CD8-positive, alpha-beta memory T cell (primary cell): ENCODE measurements around the gene PTPN9. TPM values are rescaled to one million over a fixed set of nuclear protein-coding genes. Genes with fewer than 3 reads are reported as not detected.
"Not testable (repeated sequence)": the region's sequence is repeated elsewhere in the genome, so short reads cannot be mapped to it uniquely, and the experiment has no call there.

Experiments used
- CTCF ChIA-PET: fragments of 350-600 bp; sonication (Branson Sonifier 250); formaldehyde crosslinking; loops from one replicate; lab custom pipeline; 2021; ENCODE audit warnings: antibody characterized with exemption; lab: Charles Lee
- POLR2A ChIA-PET: fragments of 350-600 bp; sonication (Branson Sonifier 250); formaldehyde crosslinking; loops from one replicate; lab custom pipeline; 2021; ENCODE audit warnings: antibody characterized with exemption; lab: Charles Lee
- DNase-seq, 5 donors: peaks; one replicate each; pipeline versions ENCODE4 v3.0.0 to v3.0.0-alpha.2; 2020 to 2022; ENCODE audit warnings: mixed read lengths in 1 of 5
- H3K27ac ChIP-seq: one replicate; pipeline ENCODE4 v1.7.0; 2013; ENCODE audit warnings: low read depth, mild to moderate bottlenecking, low read length, moderate library complexity
- H3K27me3 ChIP-seq: 2 replicates; pipeline ENCODE4 v1.7.0; 2013; ENCODE audit warnings: low read length, mild to moderate bottlenecking; ENCODE audit not compliant: insufficient read depth, poor library complexity, severe bottlenecking
- H3K36me3 ChIP-seq: 2 replicates; pipeline ENCODE4 v1.7.0; 2013; ENCODE audit warnings: mild to moderate bottlenecking, low read length, moderate library complexity; ENCODE audit not compliant: insufficient read depth
- H3K4me1 ChIP-seq: 2 replicates; pipeline ENCODE4 v1.7.0; 2013; ENCODE audit warnings: mild to moderate bottlenecking, low read length, moderate library complexity; ENCODE audit not compliant: insufficient read depth
- H3K4me3 ChIP-seq: 2 replicates; pipeline ENCODE4 v1.7.0; 2013; ENCODE audit warnings: mild to moderate bottlenecking, low read length
- H3K9me3 ChIP-seq: 2 replicates; pipeline ENCODE4 v1.7.0; 2013; ENCODE audit warnings: mild to moderate bottlenecking, low read length
- H3K27ac Mint-ChIP-seq, 8 donors: one replicate each; pipeline ENCODE4 v1.8.0; 2020 to 2021; ENCODE audit warnings: mixed read lengths in 8 of 8, mild to moderate bottlenecking in 6 of 8, inconsistent platforms in 3 of 8, moderate library complexity in 3 of 8
- H3K27me3 Mint-ChIP-seq, 2 donors: one replicate each; pipeline ENCODE4 v1.8.0; 2020 to 2021; ENCODE audit warnings: mixed read lengths in 2 of 2, mild to moderate bottlenecking in 1 of 2, moderate library complexity in 1 of 2
- H3K36me3 Mint-ChIP-seq, 3 donors: one replicate each; pipeline ENCODE4 v1.8.0; 2020 to 2021; ENCODE audit warnings: mixed read lengths in 3 of 3, inconsistent platforms in 1 of 3, mild to moderate bottlenecking in 1 of 3
- H3K4me1 Mint-ChIP-seq, 3 donors: one replicate each; pipeline ENCODE4 v1.8.0; 2020 to 2021; ENCODE audit warnings: mixed read lengths in 3 of 3, inconsistent platforms in 1 of 3, mild to moderate bottlenecking in 1 of 3
- H3K4me3 Mint-ChIP-seq, 7 donors: one replicate each; pipeline ENCODE4 v1.8.0; 2020 to 2021; ENCODE audit warnings: mixed read lengths in 7 of 7, mild to moderate bottlenecking in 6 of 7, moderate library complexity in 4 of 7, inconsistent platforms in 2 of 7
- H3K9me3 Mint-ChIP-seq, 5 donors: one replicate each; pipeline ENCODE4 v1.8.0; 2020 to 2022; ENCODE audit warnings: mixed read lengths in 5 of 5, mild to moderate bottlenecking in 3 of 5, moderate library complexity in 2 of 5, inconsistent platforms in 1 of 5
- polyA plus RNA-seq: library from polyadenylated mRNA; unstranded; fragments of 300-500 nt; fragmentation: Illumina TruSeq; gene quantifications from one replicate; pipeline ENCODE4 v1.2.3, GENCODE V29; 2021
- total RNA-seq, 2 experiments: library from RNA; stranded (reverse); gene quantifications; one replicate each; pipeline ENCODE4 v1.2.3, GENCODE V29; 2021

Gene PTPN9
- total and polyA plus RNA-seq, 3 experiments from 2014 or later, result 22.0 to 34.1 (median 22.3) TPM

DNA sequence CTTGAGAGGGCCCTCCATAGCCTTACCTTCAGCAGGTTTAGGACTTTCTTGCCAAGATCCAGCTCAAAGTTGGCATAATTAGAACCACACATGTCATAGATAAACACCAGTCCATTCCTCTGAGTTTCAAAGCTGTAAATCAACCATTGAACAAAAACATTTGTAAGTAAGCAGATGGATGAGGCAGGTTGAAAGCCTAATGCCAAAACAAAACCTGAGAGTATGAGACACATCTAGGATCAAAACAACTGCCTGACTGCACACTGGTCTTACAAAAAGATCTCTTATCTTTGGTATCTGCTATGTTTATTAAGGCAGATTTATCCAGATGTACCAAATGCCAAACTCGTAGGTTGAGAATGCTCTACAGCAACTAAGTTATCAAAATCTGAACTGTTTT lies 61.9 kb downstream of the PTPN9 start:
- H3K27me3 ChIP-seq, result no peaks in the 10 kb centered on the region
- Mint-ChIP-seq H3K27ac (peak overlapping the region in 1 of 8 donors; percentile 3), H3K27me3 (no peaks in the 10 kb centered on the region), H3K4me3 (no peak overlapping the region), H3K4me1 (no peaks in the 10 kb centered on the region), H3K36me3 (peaks cover 5 to 60% (median 25%) of the 10 kb centered on the region in 3 donors), H3K9me3 (no peaks in the 10 kb centered on the region)
- ChIA-PET POLR2A (no interaction called here), CTCF (no interaction called here)
- peaks cover 22% of the 10 kb centered on the region for H3K36me3 ChIP-seq
- no peak for DNase-seq
- H3K27ac ChIP-seq, result no peak overlapping the region
- H3K4me1 ChIP-seq, result no peaks in the 10 kb centered on the region
- H3K4me3 ChIP-seq, result no peak overlapping the region
- no peaks in the 10 kb centered on the region for H3K9me3 ChIP-seq

- Histone ChIP-seq H3K27ac (no peak overlapping the region), H3K4me3 (no peak overlapping the region), H3K9me3 (no peaks in the 10 kb centered on the region), H3K36me3 (peaks cover 11% of the 10 kb centered on the region), H3K27me3 (no peaks in the 10 kb centered on the region), H3K4me1 (no peaks in the 10 kb centered on the region)
- Mint-ChIP-seq H3K9me3 (no peaks in the 10 kb centered on the region), H3K27me3 (peaks cover 0 to 1% of the 10 kb centered on the region in 2 donors), H3K27ac (peak overlapping the region in 2 of 8 donors; percentile 17 to 30), H3K4me1 (peaks cover 0 to 4% (median 0%) of the 10 kb centered on the region in 3 donors), H3K36me3 (peaks cover 4 to 40% (median 11%) of the 10 kb centered on the region in 3 donors), H3K4me3 (no peak overlapping the region)
- POLR2A ChIA-PET, result interaction anchor here (0.6 to 1.3 kb wide), 3 partner anchors 129 to 132 kb away, joined by 3 to 6 read pairs (median 3); partner anchors contain the start of gene IMP3
- DNase-seq, result peak in 2 of 5 donors; percentile 22 to 45
- CTCF ChIA-PET, result interaction anchor here (0.6 to 3.2 kb wide), 12 partner anchors 13 to 174 kb away, joined by 3 to 18 read pairs (median 4); partner anchors contain the start of genes IMP3, SNUPN and SNX33
These were observed 70.1 kb downstream of the PTPN9 start for GRCh38 chr15:75508840-75509532.

- H3K36me3 Mint-ChIP-seq, result peaks cover 4 to 47% (median 17%) of the 10 kb centered on the region in 3 donors
- no peaks in the 10 kb centered on the region for H3K9me3 ChIP-seq
- no peak overlapping the region for H3K4me3 ChIP-seq
- peaks cover 0 to 1% of the 10 kb centered on the region in 2 donors for H3K27me3 Mint-ChIP-seq
- ChIA-PET CTCF (no interaction called here), POLR2A (no interaction called here)
- H3K27me3 ChIP-seq, result no peaks in the 10 kb centered on the region
- H3K27ac ChIP-seq, result no peak overlapping the region
- no peak overlapping the region for H3K27ac Mint-ChIP-seq
- H3K4me1 Mint-ChIP-seq, result peaks cover 0 to 2% (median 0%) of the 10 kb centered on the region in 3 donors
- no peaks in the 10 kb centered on the region for H3K4me1 ChIP-seq
- H3K9me3 Mint-ChIP-seq, result no peaks in the 10 kb centered on the region
- H3K36me3 ChIP-seq, result peaks cover 5% of the 10 kb centered on the region
- DNase-seq, result no peak
- H3K4me3 Mint-ChIP-seq, result no peak overlapping the region
These were observed 76.8 kb downstream of the PTPN9 start for GRCh38 chr15:75502360-75502759.

- H3K27me3 ChIP-seq, result no peaks in the 10 kb centered on the region
- H3K36me3 ChIP-seq, result peaks cover 7% of the 10 kb centered on the region
- H3K36me3 Mint-ChIP-seq, result peaks cover 7 to 41% (median 9%) of the 10 kb centered on the region in 3 donors
- H3K4me3 ChIP-seq, result no peak overlapping the region
- H3K27me3 Mint-ChIP-seq, result no peaks in the 10 kb centered on the region
- no peak for DNase-seq
- ChIA-PET CTCF (no interaction called here), POLR2A (no interaction called here)
- H3K9me3 Mint-ChIP-seq, result no peaks in the 10 kb centered on the region
- H3K27ac ChIP-seq, result no peak overlapping the region
- H3K9me3 ChIP-seq, result no peaks in the 10 kb centered on the region
- no peaks in the 10 kb centered on the region for H3K4me1 ChIP-seq
- H3K4me1 Mint-ChIP-seq, result no peaks in the 10 kb centered on the region
- H3K4me3 Mint-ChIP-seq, result no peak overlapping the region
- no peak overlapping the region for H3K27ac Mint-ChIP-seq
These were observed 85.4 kb downstream of the PTPN9 start for GRCh38 chr15:75493732-75494131.

DNA sequence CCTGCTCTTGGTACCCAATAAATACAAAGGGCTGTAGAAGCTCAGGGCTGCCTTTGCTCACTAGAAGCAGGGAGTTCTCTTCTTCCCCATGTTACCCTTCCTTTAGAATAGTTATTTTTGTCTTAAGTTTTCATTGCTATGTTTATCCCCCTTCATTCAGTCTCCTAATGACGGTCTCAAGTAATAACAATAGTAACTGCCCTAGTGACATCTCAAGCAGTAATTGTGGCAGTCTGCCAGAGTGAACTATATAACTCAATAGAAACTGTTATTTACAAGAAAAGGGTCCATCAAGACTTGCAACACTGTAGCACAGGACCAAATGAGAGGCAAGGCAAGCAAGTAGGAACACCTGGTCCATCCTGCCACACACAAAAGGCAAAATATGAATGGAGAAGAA lies 95.2 kb downstream of the PTPN9 start:
- H3K27ac Mint-ChIP-seq, result peak overlapping the region in 5 of 8 donors; percentile 14 to 67 (median 39)
- Histone ChIP-seq H3K27me3 (no peaks in the 10 kb centered on the region), H3K4me3 (no peak overlapping the region), H3K36me3 (peaks cover 9% of the 10 kb centered on the region), H3K9me3 (no peaks in the 10 kb centered on the region), H3K4me1 (no peaks in the 10 kb centered on the region), H3K27ac (no peak overlapping the region)
- H3K4me1 Mint-ChIP-seq, result peaks cover 6 to 10% (median 7%) of the 10 kb centered on the region in 3 donors
- H3K4me3 Mint-ChIP-seq, result no peak overlapping the region
- ChIA-PET POLR2A (no interaction called here), CTCF (no interaction called here)
- H3K27me3 Mint-ChIP-seq, result no peaks in the 10 kb centered on the region
- no peak for DNase-seq
- peaks cover 4 to 41% (median 8%) of the 10 kb centered on the region in 3 donors for H3K36me3 Mint-ChIP-seq
- H3K9me3 Mint-ChIP-seq, result no peaks in the 10 kb centered on the region

DNA sequence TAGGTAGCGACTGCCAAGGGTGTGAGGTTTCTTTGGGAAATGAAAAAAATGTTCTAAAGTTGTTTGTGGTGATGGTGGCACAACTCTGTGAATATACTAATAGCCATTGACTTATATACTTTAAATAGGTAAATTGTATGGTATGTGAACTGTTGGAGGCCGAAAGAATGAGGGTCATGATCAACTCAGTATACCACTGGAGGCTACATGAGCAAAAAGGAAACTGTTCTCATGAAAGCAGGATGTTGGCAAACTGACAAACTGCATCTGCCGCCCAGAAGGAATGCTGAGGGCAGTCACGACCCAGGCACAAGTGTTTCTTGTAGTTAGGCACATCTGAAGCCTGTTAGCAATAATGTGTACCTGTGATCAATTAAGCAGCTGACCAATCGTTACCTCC lies 95.6 kb downstream of the PTPN9 start:
- H3K27me3 ChIP-seq, H3K27me3 Mint-ChIP-seq, H3K4me1 ChIP-seq, H3K9me3 ChIP-seq, H3K9me3 Mint-ChIP-seq, H3K4me3 Mint-ChIP-seq, H3K36me3 ChIP-seq, DNase-seq, H3K4me3 ChIP-seq, POLR2A ChIA-PET, CTCF ChIA-PET, H3K27ac ChIP-seq: not testable (repeated sequence)
- Mint-ChIP-seq H3K27ac (peak overlapping the region in 3 of 8 donors; percentile 0 to 43 (median 1)), H3K4me1 (peaks cover 6 to 10% (median 7%) of the 10 kb centered on the region in 3 donors), H3K36me3 (peaks cover 4 to 45% (median 11%) of the 10 kb centered on the region in 3 donors)

GRCh38 chr15:75483106-75483505 lies 96.0 kb downstream of the PTPN9 start:
- no peaks in the 10 kb centered on the region for H3K27me3 ChIP-seq
- ChIA-PET CTCF (no interaction called here), POLR2A (no interaction called here)
- no peaks in the 10 kb centered on the region for H3K4me1 ChIP-seq
- H3K9me3 ChIP-seq, result no peaks in the 10 kb centered on the region
- no peak for DNase-seq
- peaks cover 6 to 10% (median 7%) of the 10 kb centered on the region in 3 donors for H3K4me1 Mint-ChIP-seq
- H3K27ac ChIP-seq, result no peak overlapping the region
- H3K27ac Mint-ChIP-seq, result peak overlapping the region in 4 of 8 donors; percentile 0 to 50 (median 22)
- no peak overlapping the region for H3K4me3 ChIP-seq
- no peaks in the 10 kb centered on the region for H3K9me3 Mint-ChIP-seq
- peaks cover 9% of the 10 kb centered on the region for H3K36me3 ChIP-seq
- H3K36me3 Mint-ChIP-seq, result peaks cover 4 to 49% (median 13%) of the 10 kb centered on the region in 3 donors
- no peaks in the 10 kb centered on the region for H3K27me3 Mint-ChIP-seq
- no peak overlapping the region for H3K4me3 Mint-ChIP-seq

DNA sequence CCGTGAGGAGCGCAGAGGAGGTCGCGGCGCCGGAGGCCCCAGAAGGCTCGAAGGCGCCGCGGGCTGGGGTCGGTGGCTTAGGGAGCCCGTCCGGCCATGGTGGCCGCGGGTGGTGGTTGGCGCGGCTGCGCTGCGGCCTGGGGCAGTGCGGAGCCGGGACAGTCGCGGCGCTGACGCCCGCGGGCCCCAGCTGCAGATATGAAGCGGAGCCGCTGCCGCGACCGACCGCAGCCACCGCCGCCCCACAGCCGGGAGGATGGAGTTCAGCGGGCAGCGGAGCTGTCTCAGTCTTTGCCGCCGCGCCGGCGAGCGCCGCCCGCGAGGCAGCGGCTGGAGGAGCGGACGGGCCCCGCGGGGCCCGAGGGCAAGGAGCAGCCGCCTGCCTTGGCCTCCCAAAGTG lies 98.7 kb downstream of the PTPN9 start:
- POLR2A ChIA-PET, H3K27ac ChIP-seq, H3K9me3 Mint-ChIP-seq, H3K27me3 Mint-ChIP-seq, H3K36me3 ChIP-seq, DNase-seq, H3K27me3 ChIP-seq, H3K4me3 Mint-ChIP-seq, H3K4me1 ChIP-seq, H3K4me3 ChIP-seq, CTCF ChIA-PET, H3K9me3 ChIP-seq, H3K27ac Mint-ChIP-seq: not testable (repeated sequence)
- Mint-ChIP-seq H3K4me1 (peaks cover 6 to 10% (median 7%) of the 10 kb centered on the region in 3 donors), H3K36me3 (peaks cover 4 to 48% (median 14%) of the 10 kb centered on the region in 3 donors)
